Dendritic cell treated with granulocyte-macrophage colony-stimulating factor and Interleukin-4, amounts not matched to agents 40 ng/mL and 50 ng/mL, for 4 days (primary cell): ENCODE measurements around the gene P4HTM.
A peak's percentile ranks its signal among the peaks of the same experiment; 100 is the strongest.
"Not testable (repeated sequence)": the region's sequence is repeated elsewhere in the genome, so short reads cannot be mapped to it uniquely, and the experiment has no call there.

Source experiments
- H3K27ac Mint-ChIP-seq: one replicate; pipeline ENCODE4 v1.8.0; 2022; ENCODE audit warnings: mild to moderate bottlenecking, mixed read lengths
- H3K27me3 Mint-ChIP-seq: one replicate; pipeline ENCODE4 v1.8.0; 2022; ENCODE audit warnings: mild to moderate bottlenecking, mixed read lengths
- H3K36me3 Mint-ChIP-seq: one replicate; pipeline ENCODE4 v1.8.0; 2022; ENCODE audit warnings: low read depth, mixed read lengths
- H3K4me1 Mint-ChIP-seq: one replicate; pipeline ENCODE4 v1.8.0; 2022; ENCODE audit warnings: low read depth, mixed read lengths
- H3K4me3 Mint-ChIP-seq: one replicate; pipeline ENCODE4 v1.8.0; 2022; ENCODE audit warnings: mild to moderate bottlenecking, moderate library complexity, mixed read lengths
- H3K9me3 Mint-ChIP-seq: one replicate; pipeline ENCODE4 v1.8.0; 2022; ENCODE audit warnings: mixed read lengths
- intact Hi-C: fragments of 100-400 bp; cut with micrococcal nuclease; formaldehyde crosslinking; loops from one replicate; pipeline ENCODE4 v1.15.0; 2022

Gene P4HTM

GRCh38 chr3:49007771-49008528 lies 17.9 kb downstream of the P4HTM start:
- intact Hi-C loops: loop anchor here (1.0 kb wide), 1 partner anchor 13 kb away; no protein-coding TSS in a partner anchor
- peak overlapping the region; percentile 100 for H3K27ac Mint-ChIP-seq
- peaks cover 43% of the 10 kb centered on the region for H3K4me1 Mint-ChIP-seq
- H3K4me3 Mint-ChIP-seq: peak overlapping the region; percentile 99
- H3K27me3 Mint-ChIP-seq: no peaks in the 10 kb centered on the region
- H3K9me3 Mint-ChIP-seq: no peaks in the 10 kb centered on the region
- peaks cover 56% of the 10 kb centered on the region for H3K36me3 Mint-ChIP-seq

- H3K4me3 Mint-ChIP-seq: peak overlapping the region; percentile 99
- H3K27me3 Mint-ChIP-seq, intact Hi-C loops: not testable (repeated sequence)
Observed at GRCh38 chr3:49008627-49009026, 18.6 kb downstream of the P4HTM start.

GRCh38 chr3:49009396-49009795 lies 19.4 kb downstream of the P4HTM start:
- intact Hi-C loops: no loop called here
- H3K27ac Mint-ChIP-seq: no peak overlapping the region
- H3K9me3 Mint-ChIP-seq: no peaks in the 10 kb centered on the region
- H3K4me3 Mint-ChIP-seq: no peak overlapping the region
- H3K27me3 Mint-ChIP-seq: no peaks in the 10 kb centered on the region
- peaks cover 70% of the 10 kb centered on the region for H3K36me3 Mint-ChIP-seq
- peaks cover 51% of the 10 kb centered on the region for H3K4me1 Mint-ChIP-seq

More at GRCh38 chr3:49008627-49009026, 18.6 kb downstream of the P4HTM start:
- H3K9me3 Mint-ChIP-seq: not testable (repeated sequence)
- Mint-ChIP-seq H3K4me1 (peaks cover 50% of the 10 kb centered on the region), H3K36me3 (peaks cover 63% of the 10 kb centered on the region), H3K27ac (peak overlapping the region; percentile 100)

- H3K36me3 Mint-ChIP-seq: peaks cover 89% of the 10 kb centered on the region
- H3K4me1 Mint-ChIP-seq: peaks cover 57% of the 10 kb centered on the region
- no peak overlapping the region for H3K4me3 Mint-ChIP-seq
- H3K9me3 Mint-ChIP-seq: no peaks in the 10 kb centered on the region
- H3K27ac Mint-ChIP-seq: no peak overlapping the region
- H3K27me3 Mint-ChIP-seq: no peaks in the 10 kb centered on the region
- intact Hi-C loops: no loop called here
Observed at GRCh38 chr3:49012441-49013017, 22.5 kb downstream of the P4HTM start.

GRCh38 chr3:49013113-49013737 lies 23.2 kb downstream of the P4HTM start:
- Mint-ChIP-seq H3K27me3 (no peaks in the 10 kb centered on the region), H3K4me3 (no peak overlapping the region), H3K4me1 (peaks cover 56% of the 10 kb centered on the region), H3K36me3 (peaks cover 85% of the 10 kb centered on the region), H3K27ac (no peak overlapping the region), H3K9me3 (no peaks in the 10 kb centered on the region)
- intact Hi-C loops: no loop called here

GRCh38 chr3:49013738-49014660 lies 24.0 kb downstream of the P4HTM start:
- Mint-ChIP-seq H3K36me3 (peaks cover 86% of the 10 kb centered on the region), H3K9me3 (no peaks in the 10 kb centered on the region), H3K4me1 (peaks cover 53% of the 10 kb centered on the region), H3K27me3 (no peaks in the 10 kb centered on the region), H3K4me3 (no peak overlapping the region), H3K27ac (no peak overlapping the region)
- intact Hi-C loops: no loop called here

- peaks cover 79% of the 10 kb centered on the region for H3K36me3 Mint-ChIP-seq
- no peak overlapping the region for H3K27ac Mint-ChIP-seq
Observed at GRCh38 chr3:49015072-49015471, 25.0 kb downstream of the P4HTM start.

GRCh38 chr3:49015765-49016164 lies 25.7 kb downstream of the P4HTM start:
- H3K27ac Mint-ChIP-seq: no peak overlapping the region
- H3K4me3 Mint-ChIP-seq: no peak overlapping the region
- H3K9me3 Mint-ChIP-seq: no peaks in the 10 kb centered on the region
- H3K36me3 Mint-ChIP-seq: peaks cover 79% of the 10 kb centered on the region
- intact Hi-C loops: no loop called here
- no peaks in the 10 kb centered on the region for H3K27me3 Mint-ChIP-seq
- peaks cover 62% of the 10 kb centered on the region for H3K4me1 Mint-ChIP-seq

More at GRCh38 chr3:49015072-49015471, 25.0 kb downstream of the P4HTM start:
- Mint-ChIP-seq H3K4me3 (no peak overlapping the region), H3K27me3 (no peaks in the 10 kb centered on the region), H3K9me3 (no peaks in the 10 kb centered on the region), H3K4me1 (peaks cover 56% of the 10 kb centered on the region)
- intact Hi-C loops: no loop called here

GRCh38 chr3:49016414-49017228 lies 26.6 kb downstream of the P4HTM start:
- peaks cover 79% of the 10 kb centered on the region for H3K36me3 Mint-ChIP-seq
- intact Hi-C loops: no loop called here
- no peaks in the 10 kb centered on the region for H3K9me3 Mint-ChIP-seq
- no peak overlapping the region for H3K27ac Mint-ChIP-seq
- H3K4me1 Mint-ChIP-seq: peaks cover 61% of the 10 kb centered on the region
- no peaks in the 10 kb centered on the region for H3K27me3 Mint-ChIP-seq
- H3K4me3 Mint-ChIP-seq: no peak overlapping the region

- intact Hi-C loops: no loop called here
- Mint-ChIP-seq H3K9me3 (no peaks in the 10 kb centered on the region), H3K4me3 (peak overlapping the region; percentile 91), H3K4me1 (peaks cover 55% of the 10 kb centered on the region), H3K27me3 (no peaks in the 10 kb centered on the region), H3K36me3 (peaks cover 76% of the 10 kb centered on the region), H3K27ac (peak overlapping the region; percentile 98)
Observed at GRCh38 chr3:49017229-49017970, 27.4 kb downstream of the P4HTM start.

- Mint-ChIP-seq H3K36me3 (peaks cover 76% of the 10 kb centered on the region), H3K9me3 (no peaks in the 10 kb centered on the region), H3K4me1 (peaks cover 57% of the 10 kb centered on the region), H3K27me3 (no peaks in the 10 kb centered on the region), H3K27ac (peak within 1 kb of the TSS; percentile 98), H3K4me3 (peak within 1 kb of the TSS; percentile 91)
- intact Hi-C loops: no loop called here
Observed at GRCh38 chr3:49017971-49018706, 28.1 kb downstream of the P4HTM start, which contains the start of gene DALRD3. DALRD3 (minus strand) TSS chr3:49018580; CDS start chr3:49018564, 16 bp downstream.

- H3K4me3 Mint-ChIP-seq: peak overlapping the region; percentile 91
- H3K36me3 Mint-ChIP-seq: peaks cover 76% of the 10 kb centered on the region
- H3K27me3 Mint-ChIP-seq: no peaks in the 10 kb centered on the region
- peaks cover 57% of the 10 kb centered on the region for H3K4me1 Mint-ChIP-seq
- intact Hi-C loops: no loop called here
- H3K9me3 Mint-ChIP-seq: no peaks in the 10 kb centered on the region
- peak overlapping the region; percentile 98 for H3K27ac Mint-ChIP-seq
Observed at GRCh38 chr3:49018707-49019006, 28.6 kb downstream of the P4HTM start.
